CD14-positive monocyte (primary cell): ENCODE measurements around the gene ZNF562. TPM values are rescaled to one million over a fixed set of nuclear protein-coding genes. Genes with fewer than 3 reads are reported as not detected.
"Not testable (repeated sequence)": the region's sequence is repeated elsewhere in the genome, so short reads cannot be mapped to it uniquely, and the experiment has no call there.

Source experiments
- DNase-seq, 3 donors: peaks; one replicate each; pipeline ENCODE4 v3.0.0-alpha.2; 2011 to 2022
- H2AFZ ChIP-seq: 2 replicates; pipeline ENCODE4 v1.6.0; 2012; ENCODE audit warnings: mild to moderate bottlenecking, low read depth, low read length, inconsistent platforms; ENCODE audit not compliant: insufficient read depth, poor library complexity, severe bottlenecking
- H3K27ac ChIP-seq, 2 donors: 1 replicate in 1 of 2; 2 replicates in 1 of 2; pipeline ENCODE4 v1.5.1; 2012 to 2013; ENCODE audit warnings: low read length in 2 of 2, control low read depth in 1 of 2, inconsistent platforms in 1 of 2, low read depth in 1 of 2, mild to moderate bottlenecking in 1 of 2
- H3K27me3 ChIP-seq, 2 donors: one replicate each; pipeline versions ENCODE4 v1.6.0 to v1.6.1; 2011 to 2013; ENCODE audit warnings: low read length in 2 of 2; ENCODE audit not compliant: control insufficient read depth in 2 of 2, insufficient read depth in 2 of 2
- H3K36me3 ChIP-seq, 2 donors: replicated peaks in 1 of 2; 1 replicate in 1 of 2; 2 replicates in 1 of 2; pipeline versions ENCODE4 v1.5.1 to v1.6.1; 2012 to 2013; ENCODE audit warnings: low read length in 2 of 2, control low read depth in 1 of 2, inconsistent platforms in 1 of 2, mild to moderate bottlenecking in 1 of 2; ENCODE audit not compliant: insufficient read depth in 2 of 2, control insufficient read depth in 1 of 2
- H3K4me1 ChIP-seq, 2 donors: 1 replicate in 1 of 2; 2 replicates in 1 of 2; pipeline versions ENCODE4 v1.5.1 to v1.6.1; 2012 to 2013; ENCODE audit warnings: low read length in 2 of 2, control low read depth in 1 of 2, inconsistent platforms in 1 of 2, mild to moderate bottlenecking in 1 of 2, moderate library complexity in 1 of 2; ENCODE audit not compliant: insufficient read depth in 2 of 2, control insufficient read depth in 1 of 2
- H3K4me2 ChIP-seq: replicated peaks from 2 replicates; pipeline ENCODE3; 2012; ENCODE audit warnings: low read length, moderate library complexity, mild to moderate bottlenecking; ENCODE audit not compliant: poor library complexity, severe bottlenecking; ENCODE audit errors: extremely low read depth
- H3K4me3 ChIP-seq, 3 experiments: fragments of 200-600 bp in 1 of 3; sonication (generic) in 1 of 3; replicated peaks in 1 of 3; 1 replicate in 2 of 3; 2 replicates in 1 of 3; pipeline ENCODE4 v1.5.1; 2011 to 2013; ENCODE audit warnings: low read length in 3 of 3, mild to moderate bottlenecking in 3 of 3, control low read depth in 2 of 3, low read depth in 2 of 3, inconsistent platforms in 1 of 3, moderate library complexity in 1 of 3
- H3K79me2 ChIP-seq: 2 replicates; pipeline ENCODE4 v1.6.0; 2012; ENCODE audit warnings: mild to moderate bottlenecking, control low read depth, inconsistent platforms, low read length, moderate library complexity; ENCODE audit not compliant: insufficient read depth
- H3K9ac ChIP-seq: 2 replicates; pipeline ENCODE4 v1.6.0; 2017; ENCODE audit warnings: low read length, mild to moderate bottlenecking; ENCODE audit not compliant: insufficient read depth, poor library complexity, severe bottlenecking
- H3K9me3 ChIP-seq, 2 donors: replicated peaks in 1 of 2; 1 replicate in 1 of 2; 2 replicates in 1 of 2; pipeline versions ENCODE4 v1.5.1 to v1.6.1; 2012 to 2013; ENCODE audit warnings: low read length in 2 of 2, control low read depth in 1 of 2; ENCODE audit not compliant: control insufficient read depth in 1 of 2, insufficient read depth in 1 of 2
- H4K20me1 ChIP-seq: 2 replicates; pipeline ENCODE4 v1.6.0; 2012; ENCODE audit warnings: mild to moderate bottlenecking, low read length, control low read depth, moderate library complexity; ENCODE audit not compliant: insufficient read depth
- H3K27ac Mint-ChIP-seq, 7 donors: one replicate each; pipeline ENCODE4 v1.8.0; 2020; ENCODE audit warnings: mild to moderate bottlenecking in 7 of 7, mixed read lengths in 7 of 7, moderate library complexity in 6 of 7, inconsistent platforms in 2 of 7
- H3K27me3 Mint-ChIP-seq, 3 donors: one replicate each; pipeline ENCODE4 v1.8.0; 2021 to 2022; ENCODE audit warnings: low read depth in 3 of 3, mild to moderate bottlenecking in 3 of 3, mixed read lengths in 3 of 3, moderate library complexity in 3 of 3, inconsistent platforms in 1 of 3
- H3K36me3 Mint-ChIP-seq, 2 donors: one replicate each; pipeline ENCODE4 v1.8.0; 2020; ENCODE audit warnings: mixed read lengths in 2 of 2, inconsistent platforms in 1 of 2, mild to moderate bottlenecking in 1 of 2
- H3K4me1 Mint-ChIP-seq: one replicate; pipeline ENCODE4 v1.8.0; 2020; ENCODE audit warnings: mild to moderate bottlenecking, mixed read lengths
- H3K4me3 Mint-ChIP-seq, 2 donors: one replicate each; pipeline ENCODE4 v1.8.0; 2020; ENCODE audit warnings: mild to moderate bottlenecking in 2 of 2, mixed read lengths in 2 of 2, moderate library complexity in 1 of 2
- H3K9me3 Mint-ChIP-seq, 7 donors: one replicate each; pipeline ENCODE4 v1.8.0; 2020 to 2022; ENCODE audit warnings: mixed read lengths in 7 of 7, mild to moderate bottlenecking in 6 of 7, moderate library complexity in 6 of 7, inconsistent platforms in 2 of 7
- CTCF ChIP-seq: fragments of 200-600 bp; IDR thresholded peaks from one replicate; pipeline ENCODE4 v1.8.0; 2022; ENCODE audit warnings: antibody characterized with exemption, mild to moderate bottlenecking
- WGBS: methylation state at CpG from one replicate; pipeline ENCODE4 v1.1.5; 2013; ENCODE audit warnings: missing lambda C conversion rate; ENCODE audit not compliant: insufficient coverage; 5-methylcytosine and 5-hydroxymethylcytosine counted together
- intact Hi-C, 2 donors: fragments of 100-400 bp; cut with micrococcal nuclease; formaldehyde crosslinking; loops; one replicate each; pipeline versions ENCODE4 v1.15.0 to v1.15.1; 2023
- polyA plus RNA-seq, 3 donors: library from polyadenylated mRNA; depleted of rRNA in 1 of 3; unstranded in 2 of 3; stranded (reverse) in 1 of 3; fragments of 300-500 nt in 2 of 3; fragments of >200 nt in 1 of 3; fragmentation: Illumina TruSeq in 2 of 3; gene quantifications; 1 replicate in 2 of 3; 2 replicates in 1 of 3; pipeline ENCODE4 v1.2.3, GENCODE V29; 2012 to 2021

ZNF562 gene
- polyA plus RNA-seq, 3 donors, result 3.3 to 7.9 (median 5.1) TPM

GRCh38 chr19:9675358-9675901 lies 530 bp upstream of the ZNF562 start:
- peaks cover 36 to 38% of the 10 kb centered on the region in 2 donors for H3K9me3 ChIP-seq
- H3K36me3 Mint-ChIP-seq, result peaks cover 17 to 30% of the 10 kb centered on the region in 2 donors
- H2AFZ ChIP-seq, result peak overlapping the region; percentile 93
- H3K27ac Mint-ChIP-seq, result peak overlapping the region; percentile 98 to 100 (median 99)
- H3K4me3 ChIP-seq, result peak overlapping the region; percentile 83 to 97 (median 88)
- peak overlapping the region; percentile 93 to 99 for H3K4me3 Mint-ChIP-seq
- peak overlapping the region; percentile 85 for H3K4me2 ChIP-seq
- H3K9ac ChIP-seq, result peak overlapping the region; percentile 91
- WGBS, result 76% methylated on average over 13 of the region's 20 CpGs
- H3K36me3 ChIP-seq, result peaks cover 0 to 25% of the 10 kb centered on the region in 2 donors
- intact Hi-C loops, result loop anchor here (2.0 to 10.0 kb wide), 2 partner anchors 55 to 351 kb away; partner anchors contain the start of genes ZNF559 (in 1 of the 2) and ZNF561 (in 1 of the 2)
- H4K20me1 ChIP-seq, H3K4me1 Mint-ChIP-seq, H3K27me3 Mint-ChIP-seq, H3K27me3 ChIP-seq, DNase-seq: not testable (repeated sequence)
- peaks cover 44% of the 10 kb centered on the region for H3K79me2 ChIP-seq
- peaks cover 23 to 56% (median 44%) of the 10 kb centered on the region in 7 donors for H3K9me3 Mint-ChIP-seq
- peak overlapping the region; percentile 86 to 98 for H3K27ac ChIP-seq
- H3K4me1 ChIP-seq, result peaks cover 0 to 13% of the 10 kb centered on the region in 2 donors

- peaks cover 46 to 47% of the 10 kb centered on the region in 2 donors for H3K9me3 ChIP-seq
- peaks cover 58% of the 10 kb centered on the region for H3K79me2 ChIP-seq
These were observed 813 bp downstream of the ZNF562 start for GRCh38 chr19:9673912-9674662.

More at GRCh38 chr19:9673912-9674662, 813 bp downstream of the ZNF562 start:
- Histone ChIP-seq H3K27ac (peak overlapping the region; percentile 86 to 98), H4K20me1 (no peaks in the 10 kb centered on the region), H3K36me3 (peaks cover 0 to 33% of the 10 kb centered on the region in 2 donors), H3K4me1 (peaks cover 0 to 13% of the 10 kb centered on the region in 2 donors), H3K4me3 (peak overlapping the region; percentile 83 to 97 (median 88)), H2AFZ (peak overlapping the region; percentile 93), H3K4me2 (peak overlapping the region; percentile 85), H3K9ac (peak overlapping the region; percentile 91), H3K27me3 (no peaks in the 10 kb centered on the region)
- TF ChIP-seq CTCF, result no peak
- peak overlapping the region; percentile 93 to 99 for H3K4me3 Mint-ChIP-seq
- H3K27ac Mint-ChIP-seq, result peak overlapping the region; percentile 98 to 100 (median 99)
- peaks cover 26 to 57% (median 46%) of the 10 kb centered on the region in 7 donors for H3K9me3 Mint-ChIP-seq
- intact Hi-C loops, result loop anchor here (2.0 to 10.0 kb wide), 5 partner anchors 53 to 349 kb away; partner anchors contain the start of genes ZNF559 (in 1 of the 2), ZNF561 (in 1 of the 2) and ZNF846 (in 1 of the 2)
- H3K27me3 Mint-ChIP-seq, result peaks cover 0 to 5% (median 3%) of the 10 kb centered on the region in 3 donors
- H3K36me3 Mint-ChIP-seq, result peaks cover 19 to 44% of the 10 kb centered on the region in 2 donors
- 17% methylated on average over 6 of the region's 13 CpGs for WGBS
- peak in 2 of 3 donors; percentile 6 to 27 for DNase-seq
- peaks cover 7% of the 10 kb centered on the region for H3K4me1 Mint-ChIP-seq
